NCI-H526 (cell line): Measurements from ENCODE around the gene ANKRD33B.
A peak's percentile ranks its signal among the peaks of the same experiment; 100 is the strongest.
"Not testable (repeated sequence)": the region's sequence is repeated elsewhere in the genome, so short reads cannot be mapped to it uniquely, and the experiment has no call there.

Source experiments
- DNase-seq, 2 experiments: peaks; one replicate each; lab custom pipeline; 2025; lab: John Stamatoyannopoulos, UW

Gene ANKRD33B

GRCh38 chr5:10563945-10564837, at the start of gene ANKRD33B:
ANKRD33B (plus strand) TSS chr5:10564070; CDS start chr5:10564468, 398 bp downstream.
- peak; percentile 60 to 94 for DNase-seq

GRCh38 chr5:10514572-10514971, 49.3 kb upstream of the ANKRD33B start:
- not testable (repeated sequence) for DNase-seq

GRCh38 chr5:10515492-10515891, 48.4 kb upstream of the ANKRD33B start:
- DNase-seq: no peak

- DNase-seq: no peak
These were observed 45.5 kb upstream of the ANKRD33B start for GRCh38 chr5:10518347-10518746.

GRCh38 chr5:10519729-10520128, 44.1 kb upstream of the ANKRD33B start:
- DNase-seq: peak; percentile 19 to 65

- no peak for DNase-seq
These were observed 43.2 kb upstream of the ANKRD33B start for GRCh38 chr5:10520706-10521105.

GRCh38 chr5:10521466-10522223, 42.2 kb upstream of the ANKRD33B start:
- peak in 1 of 2 experiments; percentile 15 for DNase-seq

GRCh38 chr5:10522224-10522611, 41.7 kb upstream of the ANKRD33B start:
- no peak for DNase-seq

- DNase-seq: peak; percentile 77 to 87
These were observed 39.3 kb upstream of the ANKRD33B start for GRCh38 chr5:10524376-10525123.

- peak; percentile 94 to 95 for DNase-seq
These were observed 38.8 kb upstream of the ANKRD33B start for GRCh38 chr5:10525124-10525495.

GRCh38 chr5:10527281-10527950, 36.5 kb upstream of the ANKRD33B start:
- DNase-seq: peak in 1 of 2 experiments; percentile 68

GRCh38 chr5:10528056-10528816, 35.6 kb upstream of the ANKRD33B start:
- DNase-seq: peak; percentile 91 to 92

- peak; percentile 39 to 64 for DNase-seq
These were observed 35.0 kb upstream of the ANKRD33B start for GRCh38 chr5:10528827-10529226.

GRCh38 chr5:10530601-10531320, 33.1 kb upstream of the ANKRD33B start:
- DNase-seq: no peak

GRCh38 chr5:10532421-10532820, 31.4 kb upstream of the ANKRD33B start:
- DNase-seq: no peak

- no peak for DNase-seq
These were observed 30.6 kb upstream of the ANKRD33B start for GRCh38 chr5:10533226-10533625.

GRCh38 chr5:10534561-10535530, 29.0 kb upstream of the ANKRD33B start:
- DNase-seq: no peak

GRCh38 chr5:10536511-10536910, 27.4 kb upstream of the ANKRD33B start:
- peak; percentile 27 to 58 for DNase-seq
